Measurements from ENCODE around the gene NUDCD2. TPM values are rescaled to one million over a fixed set of nuclear protein-coding genes. Genes with fewer than 3 reads are reported as not detected.
A peak's percentile ranks its signal among the peaks of the same experiment; 100 is the strongest.

The NUDCD2 gene
- total RNA-seq (10 to 100 TPM; 15.8 to 25.0 TPM), polyA plus RNA-seq (1 to 10 TPM; 3.8 to 7.5 TPM)
- long read RNA-seq, donor 1, full-length matches to known transcripts: 31 of 31 reads
- long read RNA-seq, donor 1, partial matches to known transcripts: 0 of 31 reads
- long read RNA-seq, donor 1, other reads (novel, unspliced or antisense): 0 of 31 reads
- long read RNA-seq, donor 2, full-length matches to known transcripts: 15 of 15 reads
- long read RNA-seq, donor 2, partial matches to known transcripts: 0 of 15 reads
- long read RNA-seq, donor 2, other reads (novel, unspliced or antisense): 0 of 15 reads
- long read RNA-seq, donor 3, full-length matches to known transcripts: 18 of 24 reads
- long read RNA-seq, donor 3, partial matches to known transcripts: 6 of 24 reads
- long read RNA-seq, donor 3, other reads (novel, unspliced or antisense): 0 of 24 reads
- long read RNA-seq, donor 4, full-length matches to known transcripts: 19 of 38 reads
- long read RNA-seq, donor 4, partial matches to known transcripts: 19 of 38 reads
- long read RNA-seq, donor 4, other reads (novel, unspliced or antisense): 0 of 38 reads
- long read RNA-seq, donor 5, full-length matches to known transcripts: 41 of 41 reads
- long read RNA-seq, donor 5, partial matches to known transcripts: 0 of 41 reads
- long read RNA-seq, donor 5, other reads (novel, unspliced or antisense): 0 of 41 reads

- peak within 1 kb of the TSS; percentile 85 to 99 for H3K9ac ChIP-seq (ENCODE audit: insufficient read depth in 1 of 2, low read length in 2 of 2)
- 0% methylated on average over 59 of the region's 59 CpGs for WGBS, 2 donors
- H3K27me3 ChIP-seq (ENCODE audit: control insufficient read depth in 3 of 3, insufficient read depth in 3 of 3, low read length in 2 of 3): no peaks in the 10 kb centered on the region
- DNase-seq (peak; percentile 98 to 99 (median 99)), ATAC-seq (ENCODE audit: insufficient read depth, low FRiP score) (peak; percentile 93)
- peak within 1 kb of the TSS; percentile 65 for H3K4me3 ChIP-seq
- peaks cover 0 to 14% (median 2%) of the 10 kb centered on the region in 5 donors for H3K4me1 ChIP-seq (ENCODE audit: control insufficient read depth in 5 of 5, insufficient read depth in 5 of 5, low read length in 5 of 5)
- H3K27ac ChIP-seq (ENCODE audit: low read depth in 1 of 2, low read length in 1 of 2): peak within 1 kb of the TSS; percentile 91 to 99
- TF ChIP-seq CTCF (IDR thresholded peaks at IDR 0.05; ENCODE audit: control extremely low read depth, extremely low read depth): no peak
- no peaks in the 10 kb centered on the region for H3K9me3 ChIP-seq (ENCODE audit: control insufficient read depth in 4 of 4, insufficient read depth in 3 of 4, low read length in 3 of 4)
- H3K36me3 ChIP-seq (ENCODE audit: control insufficient read depth in 4 of 4, insufficient read depth in 4 of 4, low read length in 4 of 4): peaks cover 0 to 12% (median 5%) of the 10 kb centered on the region in 4 donors
These were observed at the start of gene NUDCD2 for GRCh38 chr5:163459819-163460561. NUDCD2 (minus strand) TSS chr5:163460102; CDS start chr5:163460050, 52 bp downstream.

- peak overlapping the region in 1 of 2 donors; percentile 76 for H3K9ac ChIP-seq (ENCODE audit: insufficient read depth in 1 of 2, low read length in 2 of 2)
- H3K27me3 ChIP-seq (ENCODE audit: control insufficient read depth in 3 of 3, insufficient read depth in 3 of 3, low read length in 2 of 3): no peaks in the 10 kb centered on the region
- peak overlapping the region; percentile 16 to 53 for H3K27ac ChIP-seq (ENCODE audit: low read depth in 1 of 2, low read length in 1 of 2)
- peaks cover 2 to 17% (median 11%) of the 10 kb centered on the region in 4 donors for H3K36me3 ChIP-seq (ENCODE audit: control insufficient read depth in 4 of 4, insufficient read depth in 4 of 4, low read length in 4 of 4)
- 15 to 23% methylated on average over 7 of the region's 7 CpGs for WGBS, 2 donors
- H3K4me1 ChIP-seq (ENCODE audit: control insufficient read depth in 5 of 5, insufficient read depth in 5 of 5, low read length in 5 of 5): peaks cover 0 to 48% (median 15%) of the 10 kb centered on the region in 5 donors
- ATAC-seq (ENCODE audit: insufficient read depth, low FRiP score) (no peak), DNase-seq (peak in 2 of 3 donors; percentile 94)
- H3K9me3 ChIP-seq (ENCODE audit: control insufficient read depth in 4 of 4, insufficient read depth in 3 of 4, low read length in 3 of 4): no peaks in the 10 kb centered on the region
- no peak for TF ChIP-seq CTCF (IDR thresholded peaks at IDR 0.05; ENCODE audit: control extremely low read depth, extremely low read depth)
- no peak overlapping the region for H3K4me3 ChIP-seq
These were observed 49.5 kb upstream of the NUDCD2 start for GRCh38 chr5:163509291-163509951.

- no peak for TF ChIP-seq CTCF (IDR thresholded peaks at IDR 0.05; ENCODE audit: control extremely low read depth, extremely low read depth)
- WGBS, 2 donors: 26 to 27% methylated on average over 5 of the region's 5 CpGs
- DNase-seq (no peak), ATAC-seq (ENCODE audit: insufficient read depth, low FRiP score) (no peak)
- peaks cover 2 to 16% (median 11%) of the 10 kb centered on the region in 4 donors for H3K36me3 ChIP-seq (ENCODE audit: control insufficient read depth in 4 of 4, insufficient read depth in 4 of 4, low read length in 4 of 4)
- H3K9me3 ChIP-seq (ENCODE audit: control insufficient read depth in 4 of 4, insufficient read depth in 3 of 4, low read length in 3 of 4): no peaks in the 10 kb centered on the region
- no peaks in the 10 kb centered on the region for H3K27me3 ChIP-seq (ENCODE audit: control insufficient read depth in 3 of 3, insufficient read depth in 3 of 3, low read length in 2 of 3)
- no peak overlapping the region for H3K27ac ChIP-seq (ENCODE audit: low read depth in 1 of 2, low read length in 1 of 2)
- H3K4me3 ChIP-seq: no peak overlapping the region
- H3K4me1 ChIP-seq (ENCODE audit: control insufficient read depth in 5 of 5, insufficient read depth in 5 of 5, low read length in 5 of 5): peaks cover 0 to 51% (median 15%) of the 10 kb centered on the region in 5 donors
- H3K9ac ChIP-seq (ENCODE audit: insufficient read depth in 1 of 2, low read length in 2 of 2): peak overlapping the region in 1 of 2 donors; percentile 76
These were observed 48.9 kb upstream of the NUDCD2 start for GRCh38 chr5:163508753-163509152.

All from lung (tissue), 16 donors.